HG03469 (cell line): ENCODE data around the gene OR14A2.
"Not testable (repeated sequence)": the region's sequence is repeated elsewhere in the genome, so short reads cannot be mapped to it uniquely, and the experiment has no call there.

ENCODE experiments used
- ATAC-seq: cut with Tn5 transposase; IDR thresholded peaks from one replicate; pipeline ENCODE4 v1.9.1; 2021; ENCODE audit warnings: mild to moderate bottlenecking, moderate library complexity, moderate number of reproducible peaks; ENCODE audit not compliant: unreplicated experiment

OR14A2 gene

DNA sequence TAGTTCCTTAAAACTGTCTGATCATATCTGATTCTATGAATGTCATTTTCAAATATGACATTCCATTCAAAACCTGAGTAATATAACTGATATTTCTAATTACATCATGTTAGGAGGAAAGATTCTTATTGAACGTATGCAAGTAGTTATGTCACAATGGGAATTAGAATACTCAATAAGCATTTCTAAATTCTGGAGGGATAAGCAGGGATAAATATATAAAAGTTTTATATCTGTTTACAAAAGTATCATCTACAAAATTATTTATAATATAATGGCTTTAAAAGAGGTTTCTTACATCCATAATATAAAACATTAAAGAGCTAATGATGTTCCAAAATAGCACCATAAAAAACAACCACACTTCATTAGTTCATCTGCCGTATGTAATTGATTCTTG is at the start of gene OR14A2:
Gene OR14A2 (minus strand): TSS at position 101 of the 400 bp plus-strand sequence.
- ATAC-seq = no peak

DNA sequence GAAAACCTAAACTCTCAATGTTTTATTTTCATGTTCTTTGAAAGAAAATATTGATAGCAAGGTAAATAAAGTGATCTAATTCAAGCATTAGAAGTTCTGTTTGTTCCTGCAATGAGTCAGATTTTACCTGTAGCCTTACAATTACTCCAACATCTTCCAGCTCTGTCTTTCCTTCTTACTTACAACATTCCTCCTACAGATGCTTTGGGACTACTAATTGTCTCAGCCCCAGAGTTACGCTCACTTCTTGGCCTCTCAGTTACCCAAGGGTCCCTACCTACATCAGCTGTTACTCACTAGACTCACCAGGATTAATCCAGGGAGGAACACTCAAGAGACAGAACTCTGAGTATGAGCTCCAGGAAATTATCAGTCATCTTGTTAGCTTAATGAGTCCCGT is 49.6 kb upstream of the OR14A2 start:
- ATAC-seq = no peak

DNA sequence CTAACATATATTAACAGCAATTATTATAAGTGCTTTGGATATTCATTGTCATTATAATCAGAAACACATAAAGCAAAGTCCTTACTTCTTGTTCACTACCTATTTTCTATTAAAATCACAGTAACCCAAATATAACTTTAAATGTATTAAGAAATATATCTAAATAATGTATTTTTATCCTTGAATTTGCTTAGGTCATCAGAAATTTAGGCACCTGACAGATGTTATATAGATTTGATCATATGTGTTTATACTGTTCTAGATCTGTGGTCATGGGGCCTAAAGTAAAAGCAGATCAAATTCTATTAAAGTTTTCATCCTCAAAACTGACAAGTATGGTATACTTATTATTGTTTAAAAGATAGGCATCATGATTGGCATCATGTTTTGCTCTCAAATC is 21.7 kb upstream of the OR14A2 start:
- no peak for ATAC-seq

DNA sequence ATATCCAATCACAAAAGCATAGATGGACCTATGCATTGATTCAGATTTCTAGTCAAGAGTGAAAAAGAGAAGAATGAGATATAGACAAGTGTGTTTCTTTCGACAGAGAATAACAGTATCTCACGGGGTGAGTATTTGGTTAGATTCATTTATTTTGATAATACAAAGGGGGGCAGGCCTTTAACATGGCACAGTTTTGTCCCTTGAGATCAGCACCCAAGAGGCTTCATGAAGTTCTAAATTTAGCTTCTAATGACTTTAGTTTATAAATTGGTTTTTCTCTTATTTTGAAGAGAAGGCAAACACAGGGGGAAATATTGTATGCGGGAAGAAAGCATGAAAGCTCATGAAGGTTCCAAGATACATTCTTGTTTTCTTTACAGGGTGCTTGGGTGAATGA is 12.5 kb upstream of the OR14A2 start, which contains the start of gene OR1C1:
Gene OR1C1 (minus strand): TSS at position 101 of the 400 bp plus-strand sequence. CDS start 2,150 bp downstream, outside the sequence.
- ATAC-seq = no peak

DNA sequence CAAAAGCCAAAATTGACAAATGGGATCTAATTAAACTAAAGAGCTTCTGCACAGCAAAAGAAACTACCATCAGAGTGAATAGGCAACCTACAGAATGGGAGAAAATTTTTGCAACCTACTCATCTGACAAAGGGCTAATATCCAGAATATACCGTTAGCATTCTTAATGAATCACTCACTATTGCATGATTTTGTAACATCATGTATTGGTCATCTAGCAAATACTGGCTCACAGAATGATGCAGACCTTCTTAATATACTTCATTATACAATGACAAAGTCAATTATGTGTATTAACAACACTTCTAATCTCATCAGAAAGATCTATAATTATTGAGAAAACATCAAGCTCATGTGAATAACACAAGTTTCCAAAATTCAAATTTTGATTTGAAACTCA is 6.4 kb upstream of the OR14A2 start:
- ATAC-seq = not testable (repeated sequence)

DNA sequence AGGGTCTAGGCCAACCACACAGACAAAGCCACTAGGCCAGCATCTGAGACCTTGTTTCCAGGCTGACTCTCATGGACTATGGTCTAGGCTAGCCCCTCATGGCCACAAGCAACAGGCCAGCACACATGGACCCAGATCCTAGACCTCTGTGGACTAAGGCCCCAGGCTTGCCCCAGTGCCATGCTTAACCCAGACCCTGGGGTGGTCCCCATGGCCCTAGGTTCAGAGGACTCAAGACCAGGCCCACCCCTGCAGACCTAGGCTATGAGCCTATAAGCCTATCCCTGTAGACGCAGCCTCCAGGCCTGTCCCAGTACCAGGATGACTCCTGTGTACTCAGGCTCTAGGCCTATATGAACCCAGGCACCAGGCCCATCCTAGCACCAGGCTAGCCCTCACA is 1.9 kb upstream of the OR14A2 start:
- no peak for ATAC-seq

DNA sequence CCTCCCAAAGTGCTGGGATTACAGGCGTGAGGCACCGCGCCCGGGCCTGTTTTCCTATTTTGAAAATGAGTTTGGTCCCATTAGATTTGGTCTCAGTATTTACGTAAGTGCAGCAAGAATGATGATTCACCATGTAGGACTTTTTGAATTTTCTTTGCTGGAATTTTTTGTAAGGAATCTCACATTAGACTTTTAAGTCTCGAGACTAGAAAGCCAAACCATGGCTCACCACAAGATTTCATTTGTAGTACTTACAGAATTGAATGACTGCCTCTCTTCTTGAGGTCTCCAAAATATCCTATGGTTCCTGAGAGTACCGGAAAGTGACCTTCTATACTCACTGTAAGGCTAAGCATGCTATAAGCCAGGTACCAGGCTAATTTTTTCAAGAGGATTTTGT is 325 bp downstream of the OR14A2 start:
- ATAC-seq = no peak

DNA sequence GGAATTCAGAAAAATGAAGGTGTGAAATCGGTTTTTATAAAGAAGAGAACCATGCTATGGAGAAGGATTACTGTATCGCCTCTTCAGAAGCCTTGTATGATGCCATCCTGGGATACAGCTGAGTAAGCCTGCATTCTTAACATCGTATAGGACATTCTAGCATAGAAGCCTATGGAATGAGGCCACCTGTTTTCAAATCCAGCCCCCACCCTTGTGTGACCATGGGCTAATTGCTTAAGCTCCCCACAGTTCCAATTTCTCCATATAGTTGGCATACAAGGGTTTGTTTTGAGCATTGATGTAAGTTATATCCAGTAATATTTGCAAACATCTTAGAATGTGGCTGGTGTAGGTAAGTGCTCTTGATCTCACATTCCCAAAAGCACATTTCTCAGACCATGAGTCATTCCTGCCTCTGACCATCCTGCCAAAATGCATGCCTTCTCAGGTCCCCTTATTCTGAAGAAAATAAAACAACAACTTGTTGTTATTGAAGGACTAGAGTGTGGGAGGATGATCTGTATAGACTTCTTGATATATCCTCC is 1.5 kb downstream of the OR14A2 start:
- no peak for ATAC-seq

DNA sequence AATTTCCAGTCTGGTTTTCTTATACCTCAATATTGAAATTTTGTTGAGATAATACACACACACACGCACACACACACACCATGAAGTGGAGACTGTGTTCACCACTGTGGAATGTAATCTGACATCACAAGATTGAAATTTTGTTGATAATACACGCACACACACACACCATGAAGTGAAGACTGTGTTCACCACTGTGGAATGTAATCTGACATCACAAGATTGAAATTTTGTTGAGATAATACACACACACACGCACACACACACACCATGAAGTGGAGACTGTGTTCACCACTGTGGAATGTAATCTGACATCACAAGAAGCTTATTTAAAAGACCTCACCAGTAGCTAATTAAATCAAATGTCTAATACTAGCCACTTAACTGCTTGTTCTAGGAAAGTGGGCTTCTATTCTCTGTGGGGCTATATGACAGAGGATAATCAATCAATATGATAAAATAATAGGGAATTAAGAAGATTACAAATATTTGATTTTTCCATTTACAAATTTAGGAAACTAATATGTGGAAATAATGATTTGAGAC is 5.7 kb downstream of the OR14A2 start:
- not testable (repeated sequence) for ATAC-seq

DNA sequence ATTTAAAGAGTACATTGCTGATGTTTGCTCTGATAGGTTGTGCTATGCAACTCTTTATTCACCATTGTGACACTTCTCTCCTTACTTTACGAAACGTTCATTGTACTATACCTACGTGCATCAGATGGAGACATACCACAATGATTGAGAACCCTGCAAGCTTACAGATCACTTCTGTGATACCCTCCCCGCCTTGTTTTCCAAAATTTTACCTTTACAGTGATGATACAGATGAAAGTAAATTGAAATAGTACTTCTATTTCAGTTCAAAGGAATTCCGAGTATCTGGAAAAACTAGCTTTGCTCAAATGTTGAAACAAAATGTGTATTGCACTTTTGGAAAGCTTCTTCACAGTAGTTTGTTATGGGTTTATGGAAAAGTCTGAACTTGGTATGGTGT is 6.2 kb downstream of the OR14A2 start:
- no peak for ATAC-seq

DNA sequence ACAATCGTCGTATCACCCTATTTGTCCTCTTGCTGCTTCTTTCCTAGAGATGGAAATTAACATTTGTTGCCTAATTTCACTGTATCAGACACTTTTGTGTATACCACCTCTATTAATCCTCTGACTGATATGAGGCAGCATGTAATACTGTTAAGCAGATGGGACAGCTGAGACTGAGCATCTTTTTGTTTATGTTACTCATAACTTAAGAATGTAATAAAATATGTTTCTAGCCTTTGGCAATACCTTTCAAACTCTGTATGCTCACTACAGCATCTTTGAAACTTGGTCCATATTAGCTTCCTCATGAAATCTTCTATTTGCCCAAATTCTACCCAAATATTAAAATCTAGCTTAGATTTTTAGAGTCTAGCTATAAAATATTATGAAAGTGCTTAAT is 7.2 kb downstream of the OR14A2 start:
- no peak for ATAC-seq

DNA sequence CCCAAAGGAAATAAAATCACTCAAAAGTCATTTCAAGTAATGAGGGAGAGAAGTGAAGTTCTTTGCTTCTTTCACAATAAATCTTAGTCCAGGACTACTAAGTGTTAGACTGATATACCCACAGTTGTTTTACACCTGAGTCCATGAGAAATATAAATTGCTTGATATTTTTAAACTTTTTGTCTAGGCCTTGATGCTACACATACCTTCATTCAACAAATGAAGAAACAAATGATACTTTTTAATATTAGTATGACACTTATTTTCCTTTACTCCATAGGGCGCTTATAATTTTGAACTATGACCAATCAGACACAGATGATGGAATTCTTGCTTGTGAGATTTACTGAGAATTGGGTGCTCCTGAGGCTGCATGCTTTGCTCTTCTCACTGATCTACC is 9.6 kb downstream of the OR14A2 start, which contains the start of gene OR14K1:
Gene OR14K1 (plus strand): TSS at position 301 of the 400 bp plus-strand sequence. CDS start 0 bp downstream, at position 301.
- ATAC-seq = no peak

DNA sequence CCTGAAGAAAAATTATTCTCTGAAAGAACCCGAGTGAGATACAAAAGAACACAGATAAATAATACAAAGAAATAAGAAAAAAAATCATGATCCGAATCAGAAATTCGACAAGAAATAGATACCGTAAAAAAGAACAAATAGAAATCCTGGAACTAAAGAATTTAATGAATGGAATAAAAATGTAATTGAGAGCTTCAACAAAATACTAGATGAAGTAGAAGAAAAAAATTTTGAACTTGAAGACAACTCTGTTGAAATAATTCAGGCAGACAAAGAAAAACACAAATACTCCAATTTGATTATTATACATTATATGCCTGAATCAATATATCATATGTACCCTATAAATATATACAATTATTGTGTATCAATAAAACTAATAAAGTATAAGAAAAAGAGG is 26.7 kb downstream of the OR14A2 start:
- ATAC-seq = no peak

DNA sequence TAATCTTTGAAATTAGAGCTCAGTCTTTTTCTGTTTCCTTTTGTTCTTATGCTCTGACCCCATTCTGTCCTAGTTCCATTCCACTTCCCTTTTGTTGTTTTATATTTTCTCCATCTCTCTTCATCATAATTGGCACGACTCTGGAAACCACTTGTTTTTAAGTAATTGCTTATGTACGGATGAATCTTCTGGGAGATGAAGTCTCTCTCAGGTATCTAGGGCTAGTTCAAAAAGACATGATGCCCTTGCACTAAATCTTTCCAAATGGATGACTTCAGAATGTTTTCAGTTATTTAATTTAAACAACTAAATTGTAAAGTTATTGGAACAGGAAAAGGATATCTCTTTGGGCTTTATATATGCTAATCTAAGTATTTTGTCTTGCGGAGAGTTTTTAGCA is 31.4 kb downstream of the OR14A2 start, which contains the start of gene OR6F1:
Gene OR6F1 (minus strand): TSS at position 101 of the 400 bp plus-strand sequence. CDS start 3,891 bp downstream, outside the sequence.
- no peak for ATAC-seq

DNA sequence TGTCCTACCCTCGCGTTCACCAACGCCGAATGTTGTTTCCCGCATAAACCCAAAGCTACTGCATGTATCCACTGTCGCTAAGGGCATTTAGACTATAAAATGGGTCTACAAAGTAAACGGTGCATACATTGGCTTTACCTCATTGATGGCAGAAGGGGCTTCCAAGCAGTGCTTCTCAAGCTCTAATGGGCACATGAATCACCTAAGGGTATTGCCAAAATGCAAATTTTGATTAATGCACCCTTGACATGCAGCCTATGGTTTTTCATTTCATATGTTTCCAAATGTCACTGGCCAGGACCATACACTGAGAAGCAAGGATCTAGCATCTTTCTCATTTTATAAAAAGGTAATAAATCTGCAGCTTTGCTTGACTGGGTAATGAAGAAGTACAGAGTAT is 34.2 kb downstream of the OR14A2 start:
- ATAC-seq = no peak

DNA sequence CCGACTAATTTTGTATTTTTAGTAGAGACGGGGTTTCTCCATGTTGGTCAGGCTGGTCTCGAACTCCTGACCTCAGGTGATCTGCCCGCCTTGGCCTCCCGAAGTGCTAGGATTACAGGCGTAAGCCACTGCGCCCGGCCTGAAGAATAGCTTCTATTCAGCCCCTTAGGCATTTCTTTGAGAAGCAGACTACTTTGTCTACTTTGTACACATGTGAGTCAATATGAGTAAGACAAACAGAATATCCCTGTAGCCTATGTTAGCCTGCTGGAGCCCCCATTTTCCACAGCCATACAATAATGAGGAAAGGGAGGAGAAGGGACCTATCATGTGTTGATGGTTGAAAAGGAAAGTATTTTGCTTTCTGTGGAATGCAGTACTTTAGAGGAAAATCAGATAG is 37.3 kb downstream of the OR14A2 start:
- not testable (repeated sequence) for ATAC-seq

DNA sequence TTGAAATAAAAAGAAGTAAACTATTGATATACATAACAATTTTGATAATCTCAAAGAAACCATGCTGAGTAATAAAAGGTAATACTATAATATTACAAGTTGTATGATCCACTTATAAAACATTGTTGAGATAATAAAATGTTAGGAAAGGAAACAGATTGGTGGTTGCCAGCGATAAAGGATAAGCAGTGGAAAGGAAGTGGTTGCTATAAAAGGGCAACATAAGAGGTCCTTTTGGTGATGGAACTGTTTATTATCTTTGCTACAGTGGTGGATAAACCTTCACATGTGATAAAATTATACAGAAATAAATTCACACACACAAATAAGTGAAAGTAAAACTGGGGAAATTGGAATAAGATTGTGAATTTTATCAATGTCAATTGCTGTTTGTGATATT is 46.6 kb downstream of the OR14A2 start:
- no peak for ATAC-seq

DNA sequence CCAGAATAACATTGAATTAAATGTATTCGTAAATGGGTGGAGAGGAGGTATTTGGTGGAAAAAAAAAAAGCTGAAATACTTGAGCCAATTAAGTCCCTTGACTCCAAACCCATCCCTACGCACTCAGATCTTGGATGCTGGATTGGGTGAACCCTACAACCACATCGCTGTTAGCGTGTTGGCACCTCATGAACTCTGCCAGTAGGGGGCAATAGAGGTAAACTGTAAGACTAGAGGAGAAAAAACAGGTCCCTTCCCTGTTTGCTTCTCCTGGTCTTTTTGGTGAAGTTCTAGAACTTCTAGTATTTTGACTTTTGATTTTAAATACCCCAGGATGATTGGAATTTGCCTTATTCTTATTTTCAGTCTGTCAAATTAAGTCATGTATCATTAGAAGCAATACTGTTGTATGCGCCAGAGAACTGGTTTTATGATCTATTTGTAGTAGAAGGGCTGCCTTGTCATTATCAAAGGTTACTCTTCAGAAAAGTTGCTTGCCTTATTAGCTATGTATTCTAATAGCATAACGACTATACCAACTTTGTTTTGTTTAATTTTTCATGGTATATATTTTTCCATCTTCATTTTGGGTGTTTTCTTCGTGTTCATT is 66.5 kb downstream of the OR14A2 start:
- ATAC-seq = peak; percentile 88

DNA sequence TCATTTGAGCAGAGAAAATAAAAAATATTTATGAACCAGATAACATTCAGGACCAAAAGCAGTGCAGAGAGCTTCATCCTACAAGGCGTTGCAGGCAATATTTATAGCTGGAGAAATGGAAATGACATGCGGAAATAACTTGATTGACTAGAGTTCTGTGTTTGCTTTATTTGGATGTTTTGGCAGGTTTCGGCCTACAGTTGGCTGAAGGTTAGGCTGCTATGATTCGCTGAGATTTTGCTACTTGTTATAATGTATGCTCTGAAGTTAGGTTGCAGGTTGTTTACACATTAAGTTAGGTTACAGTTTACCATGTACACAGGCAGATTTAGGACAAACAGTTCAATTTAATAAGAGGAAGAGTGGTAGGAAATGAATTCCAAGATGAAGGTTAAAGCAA is 67.8 kb downstream of the OR14A2 start:
- no peak for ATAC-seq

DNA sequence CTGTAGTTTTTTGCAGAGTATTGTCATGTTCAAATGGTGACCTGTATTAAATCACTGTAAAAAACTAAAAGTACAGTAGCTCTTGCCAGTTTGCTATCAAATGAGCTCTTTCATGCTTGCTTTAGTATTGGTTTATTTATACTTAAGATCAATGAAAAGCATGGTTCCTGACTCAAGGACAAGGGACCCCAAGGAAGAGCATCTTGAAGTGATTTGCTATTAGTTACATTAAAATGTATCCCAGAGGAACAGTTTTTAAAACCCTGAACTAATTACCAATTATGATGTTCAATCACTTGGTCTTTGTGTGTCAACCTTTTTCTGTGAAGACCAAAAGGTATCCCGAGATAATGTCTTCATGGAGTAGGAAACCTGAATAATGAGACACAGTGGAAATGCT is 68.3 kb downstream of the OR14A2 start, which contains the start of gene OR13G1:
Gene OR13G1 (minus strand): TSS at position 101 of the 400 bp plus-strand sequence. CDS start 6,698 bp downstream, outside the sequence.
- no peak for ATAC-seq
